ENCODE measurements around the gene ATP1A2.

The ATP1A2 gene

DNA sequence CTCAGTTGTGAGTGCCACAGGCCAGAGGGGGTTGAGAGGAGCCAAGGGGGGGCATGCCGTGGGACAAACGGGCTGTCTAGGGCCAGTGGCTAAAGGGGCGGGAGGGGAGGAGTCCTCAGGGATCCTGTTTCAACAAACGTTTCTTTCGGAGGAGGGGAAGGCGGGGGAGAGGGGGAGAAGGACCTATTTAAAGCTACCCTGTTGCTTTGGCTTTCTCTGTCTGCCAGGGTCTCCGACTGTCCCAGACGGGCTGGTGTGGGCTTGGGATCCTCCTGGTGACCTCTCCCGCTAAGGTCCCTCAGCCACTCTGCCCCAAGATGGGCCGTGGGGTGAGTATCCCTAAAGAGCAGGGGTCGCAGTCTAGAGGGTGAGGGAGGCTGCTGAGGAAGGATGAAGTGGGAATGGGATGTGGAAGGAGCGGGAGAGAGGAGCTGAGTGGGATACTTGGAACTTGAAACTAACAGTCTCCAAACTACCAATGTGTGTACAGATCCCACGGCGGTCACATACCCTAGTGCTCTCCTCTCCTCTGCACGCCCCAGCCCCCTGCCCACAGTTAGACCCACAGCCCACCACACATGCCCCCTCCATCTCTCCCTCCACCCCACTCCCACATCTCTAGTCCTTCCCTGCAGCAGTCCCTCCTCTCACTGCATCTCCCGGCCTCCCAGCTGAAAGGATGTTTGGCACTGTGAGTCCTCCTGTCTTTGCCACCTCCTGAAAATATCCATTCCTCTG, at the start of gene ATP1A2:
Gene ATP1A2, plus strand, starts transcription at position 215 of the 738 bp plus-strand sequence. Its CDS starts 103 bp downstream, at position 318.
- no peak for DNase-seq (ENCODE audit: low read depth, low spot score)

DNA sequence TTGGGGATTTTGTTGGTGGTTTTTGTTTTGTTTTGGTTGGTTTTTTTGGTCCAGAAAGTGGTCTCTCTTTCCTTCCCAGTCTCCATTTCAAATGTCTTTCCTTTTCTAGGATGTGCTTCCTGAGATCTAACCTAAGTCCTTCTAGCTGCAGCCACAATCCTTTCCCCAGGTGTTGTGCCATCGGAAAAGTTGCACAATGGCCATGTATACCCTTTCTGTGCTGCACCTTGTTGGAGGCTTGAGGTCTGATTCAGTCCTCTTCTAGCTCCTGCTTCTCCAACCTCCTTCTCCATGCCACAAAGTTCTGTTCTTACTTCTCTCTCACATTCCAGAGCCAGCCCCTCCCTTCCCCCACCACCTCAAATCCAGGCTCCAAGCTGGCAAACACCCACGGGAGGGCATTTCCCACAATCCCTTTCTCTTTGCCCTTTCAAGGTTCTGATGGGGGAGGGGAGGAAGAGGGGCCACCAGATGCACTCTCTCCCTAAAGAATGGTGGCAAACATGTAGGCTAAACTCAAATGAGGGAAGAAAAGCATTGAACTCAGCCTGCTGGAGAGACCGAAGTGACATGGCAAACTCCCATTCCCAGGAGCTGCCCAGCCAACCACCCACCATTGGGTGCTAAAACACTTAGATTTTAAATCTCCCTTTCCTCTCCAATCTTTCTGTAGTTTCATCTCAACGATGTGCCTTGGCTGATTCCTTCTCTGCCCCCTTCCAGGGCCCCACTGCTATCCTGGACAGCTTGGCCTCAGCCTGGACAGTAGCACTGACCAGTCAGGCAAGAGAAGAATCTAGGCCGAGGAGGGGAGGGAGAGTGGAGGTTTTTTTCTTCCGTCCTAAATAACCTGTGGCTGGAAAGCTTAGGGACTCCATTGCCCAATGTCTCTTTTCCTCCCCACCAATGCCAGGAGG, 48.5 kb upstream of the ATP1A2 start:
- DNase-seq (ENCODE audit: low read depth, low spot score): no peak

DNA sequence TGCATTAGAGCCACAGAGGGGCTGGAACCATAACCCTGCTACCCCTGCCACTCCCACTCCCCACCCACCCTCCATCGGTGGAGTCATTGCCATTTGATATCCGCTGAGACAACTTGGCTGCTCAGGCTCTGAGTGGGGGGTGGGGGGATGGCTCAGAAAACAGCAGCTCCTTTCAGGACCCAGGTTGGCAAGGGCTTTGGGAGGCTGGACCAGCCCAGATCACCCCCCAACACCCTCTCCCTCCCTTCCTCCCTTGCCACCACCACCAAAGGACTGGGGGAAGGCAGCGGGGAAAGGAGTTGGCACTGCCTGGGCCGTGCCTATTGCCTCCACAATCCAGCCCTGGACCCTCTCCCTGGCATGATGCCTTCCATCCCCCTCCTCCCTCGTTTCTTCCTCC, 47.3 kb upstream of the ATP1A2 start:
- no peak for DNase-seq (ENCODE audit: low read depth, low spot score)

DNA sequence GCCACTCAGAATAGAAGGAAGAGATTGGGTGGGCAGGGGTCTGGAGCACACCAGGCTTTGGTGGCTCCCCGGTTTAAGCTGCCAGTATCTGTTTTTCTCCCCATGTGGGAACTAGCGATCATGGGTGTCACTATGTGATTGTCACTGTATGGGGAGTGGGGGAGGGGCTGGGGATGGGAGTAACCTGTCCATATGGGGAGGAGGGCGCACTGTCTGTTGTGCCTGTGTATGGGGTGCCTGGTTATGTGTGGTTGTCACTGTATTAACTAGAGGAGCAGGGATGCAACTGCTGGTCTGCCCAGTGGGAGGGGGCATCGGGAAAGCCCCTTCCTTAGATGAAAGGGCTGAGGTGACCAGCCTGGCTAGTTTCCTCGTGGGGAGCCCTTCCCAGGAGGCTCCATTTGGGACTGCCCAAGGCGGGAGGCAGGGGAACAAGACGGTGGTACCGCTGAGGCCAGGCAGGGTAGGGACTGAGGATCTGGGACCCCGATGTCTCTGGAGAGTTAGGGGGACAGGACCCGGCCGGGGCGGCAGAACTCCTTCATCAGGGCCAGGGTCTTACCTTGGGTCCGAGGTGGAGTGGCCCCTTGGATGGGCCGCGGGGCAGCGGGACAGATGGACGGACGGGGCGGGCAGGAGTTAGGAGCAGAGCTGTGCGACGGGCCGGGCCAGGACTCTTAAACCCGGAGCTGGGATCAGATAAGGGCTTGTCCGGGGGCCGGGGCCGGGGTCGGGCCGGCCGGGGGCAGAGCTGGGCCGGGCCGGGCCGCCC, 45.9 kb upstream of the ATP1A2 start, which contains the start of gene KCNJ10:
Gene KCNJ10, minus strand, starts transcription at position 701 of the 772 bp plus-strand sequence. CDS start 27,628 bp downstream, outside the sequence.
- DNase-seq (ENCODE audit: low read depth, low spot score): no peak

DNA sequence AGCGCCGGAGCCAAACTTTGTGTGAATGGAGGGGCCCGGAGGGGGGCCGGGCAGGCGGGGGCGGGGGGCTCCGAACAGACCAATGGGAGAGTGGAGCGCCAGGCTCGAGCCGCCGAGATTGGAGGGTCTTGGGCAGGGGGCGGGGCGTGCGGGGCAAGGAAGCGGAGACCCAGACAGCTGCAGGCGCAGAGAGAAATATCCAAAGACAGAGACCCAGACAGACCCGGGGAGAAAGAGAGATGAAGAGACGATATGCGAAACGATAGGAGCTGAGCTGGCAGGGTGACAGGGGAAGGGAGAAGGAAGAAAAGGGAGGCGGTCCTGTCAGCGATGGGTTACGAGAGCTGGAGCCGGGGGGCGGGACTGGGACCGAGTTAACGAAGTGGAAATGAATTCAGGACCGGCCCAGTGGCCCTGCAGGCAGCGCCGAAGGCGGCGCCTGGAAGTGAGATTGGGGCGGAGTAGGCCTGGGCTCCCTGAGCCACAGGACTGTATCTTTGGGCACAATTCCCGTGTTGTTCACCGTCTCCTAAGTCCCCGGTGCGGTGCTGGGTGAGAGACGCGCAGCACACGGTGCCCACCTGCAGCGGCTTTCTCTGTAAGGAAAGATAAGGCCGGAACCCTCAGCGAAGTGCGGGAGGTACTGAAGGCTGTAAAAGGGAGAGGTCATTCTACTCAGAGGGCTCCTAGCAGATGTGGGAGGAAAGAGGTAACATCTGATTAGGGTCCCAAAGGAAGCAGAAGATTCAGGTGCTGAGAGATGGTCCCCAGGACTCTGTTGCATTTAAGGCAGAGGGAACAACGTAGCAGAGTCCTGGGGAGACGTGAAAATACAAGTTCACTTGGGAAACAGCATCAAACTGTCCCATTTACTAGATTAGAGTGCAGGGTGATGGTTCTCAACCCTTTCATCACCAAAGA, 45.1 kb upstream of the ATP1A2 start:
- DNase-seq (ENCODE audit: low read depth, low spot score): peak; percentile 83

DNA sequence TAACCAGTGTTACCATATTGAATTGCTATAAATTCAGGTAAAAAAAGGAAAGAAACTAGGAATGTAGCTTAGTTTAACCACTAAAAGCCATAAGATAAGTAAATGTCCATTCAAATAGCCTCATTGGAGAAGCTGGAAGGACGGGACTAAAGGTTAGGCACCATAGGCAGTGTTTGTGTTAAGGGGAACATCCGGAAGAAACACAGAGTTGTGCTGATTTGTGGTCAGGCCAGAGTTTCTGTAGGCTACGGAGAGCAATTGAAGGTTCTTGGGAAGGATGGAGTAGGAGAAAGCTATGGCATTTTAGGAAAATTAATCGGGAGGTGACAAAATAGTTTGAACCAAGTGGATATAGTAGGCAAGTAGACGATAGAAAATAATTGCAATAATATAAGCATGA, 44.3 kb upstream of the ATP1A2 start:
- DNase-seq (ENCODE audit: low read depth, low spot score): no peak

DNA sequence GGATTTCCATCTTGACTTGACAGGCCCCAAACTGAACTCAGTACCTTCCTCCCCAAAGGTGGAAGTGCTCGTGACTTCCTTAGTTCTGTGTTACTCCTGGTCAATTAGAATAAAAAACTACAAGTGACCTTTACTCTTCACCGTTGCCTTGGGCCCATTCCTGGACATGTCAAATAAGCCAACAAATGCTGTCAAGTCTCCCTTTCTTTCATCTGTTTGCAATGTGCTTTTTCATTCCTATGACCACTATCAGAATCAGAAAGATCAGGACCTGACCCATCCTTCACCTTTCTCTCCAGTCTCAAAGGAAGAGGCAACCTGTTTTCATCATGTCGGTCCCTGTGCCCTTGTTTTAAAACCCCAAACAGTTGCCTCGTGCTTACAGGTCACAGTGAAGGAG, 40.7 kb upstream of the ATP1A2 start:
- no peak for DNase-seq (ENCODE audit: low read depth, low spot score)

DNA sequence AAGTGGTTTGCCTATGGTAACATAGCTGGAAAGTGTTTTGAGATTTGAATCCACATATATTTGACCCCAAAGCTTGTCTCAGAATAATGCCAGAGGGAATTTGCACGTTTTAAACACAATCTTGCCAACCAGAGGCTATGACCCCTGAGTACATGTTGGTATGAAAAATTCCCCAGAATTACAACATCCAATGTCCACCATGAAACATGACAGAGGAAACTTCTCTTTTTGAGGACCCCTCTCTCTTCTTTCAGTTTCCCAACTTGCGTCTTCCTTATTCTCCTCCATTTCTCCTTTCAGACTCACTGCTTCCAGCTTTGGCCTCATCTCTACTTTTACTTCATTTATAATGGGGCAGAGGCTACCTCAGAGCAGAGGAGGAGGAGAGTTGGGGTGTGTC, 39.7 kb upstream of the ATP1A2 start:
- DNase-seq (ENCODE audit: low read depth, low spot score): no peak

DNA sequence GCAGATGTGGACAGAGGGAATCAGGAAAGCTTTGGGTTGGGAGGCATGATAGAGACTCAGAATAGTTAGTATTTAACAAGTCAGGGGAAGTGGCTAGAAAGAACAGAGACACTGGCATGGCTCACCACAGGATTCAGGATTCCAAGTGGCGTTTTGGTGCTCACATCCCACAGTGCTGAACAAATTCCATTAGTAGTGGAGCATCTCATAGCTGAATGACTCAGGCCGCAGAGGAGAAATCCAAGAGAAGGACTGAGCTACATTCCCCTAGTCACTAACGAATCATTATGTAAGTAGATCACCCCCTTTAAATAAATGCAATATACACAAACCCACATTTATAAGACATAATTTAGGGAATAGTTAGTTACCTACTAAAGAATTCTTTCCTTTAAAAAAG, 39.3 kb upstream of the ATP1A2 start:
- DNase-seq (ENCODE audit: low read depth, low spot score): peak; percentile 45

DNA sequence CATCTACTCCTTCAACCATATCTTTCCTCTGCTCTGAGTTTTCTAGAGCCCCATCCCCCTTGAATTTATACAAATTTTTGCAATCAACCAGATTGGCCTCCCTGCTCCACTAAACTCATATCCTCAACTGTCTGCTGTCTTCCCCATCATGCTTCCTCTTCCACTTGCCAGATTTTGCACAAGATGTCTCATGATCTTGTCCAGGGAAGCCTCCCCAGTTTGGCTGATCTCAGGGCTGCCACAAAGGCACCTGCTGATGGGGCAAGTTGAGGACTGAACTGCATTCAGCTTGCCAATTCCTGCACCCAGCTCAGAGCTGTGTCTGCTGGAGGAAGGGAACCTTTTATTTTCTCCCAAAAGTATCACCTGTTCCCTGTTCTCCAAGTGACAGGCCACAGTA, 38.1 kb upstream of the ATP1A2 start:
- no peak for DNase-seq (ENCODE audit: low read depth, low spot score)

DNA sequence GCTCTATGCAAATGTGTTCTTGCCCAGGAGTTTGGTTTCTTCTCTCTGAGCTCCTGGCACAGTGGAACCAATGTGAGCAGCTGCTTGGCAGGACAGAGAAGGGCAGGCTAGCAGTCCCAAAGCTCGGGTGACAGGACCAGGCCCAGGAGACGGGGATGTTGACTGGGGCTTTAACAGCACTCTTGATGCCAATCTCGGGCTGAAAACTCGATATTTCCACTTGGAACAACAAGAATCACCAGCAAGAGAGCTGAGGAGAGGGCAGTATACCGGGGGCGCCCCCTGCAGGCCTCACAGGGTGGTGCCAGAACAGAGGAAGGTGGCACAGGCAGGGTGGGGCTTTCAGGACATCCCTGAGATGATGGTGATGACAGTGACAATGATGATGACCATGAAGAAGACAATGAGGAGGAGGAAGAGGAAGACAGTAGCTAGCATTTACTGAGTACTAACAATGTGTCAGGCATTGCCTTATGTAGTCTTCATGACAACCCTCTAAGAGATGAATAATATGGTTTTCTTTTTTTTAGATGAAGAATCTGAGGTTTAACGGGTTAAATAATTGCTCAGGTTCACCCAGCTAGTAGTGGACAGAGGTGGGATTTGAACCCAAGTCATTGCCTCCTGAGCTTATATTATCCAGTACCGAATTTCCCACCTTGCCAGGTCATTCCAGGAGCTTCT, 36.9 kb upstream of the ATP1A2 start:
- DNase-seq (ENCODE audit: low read depth, low spot score): peak; percentile 45

DNA sequence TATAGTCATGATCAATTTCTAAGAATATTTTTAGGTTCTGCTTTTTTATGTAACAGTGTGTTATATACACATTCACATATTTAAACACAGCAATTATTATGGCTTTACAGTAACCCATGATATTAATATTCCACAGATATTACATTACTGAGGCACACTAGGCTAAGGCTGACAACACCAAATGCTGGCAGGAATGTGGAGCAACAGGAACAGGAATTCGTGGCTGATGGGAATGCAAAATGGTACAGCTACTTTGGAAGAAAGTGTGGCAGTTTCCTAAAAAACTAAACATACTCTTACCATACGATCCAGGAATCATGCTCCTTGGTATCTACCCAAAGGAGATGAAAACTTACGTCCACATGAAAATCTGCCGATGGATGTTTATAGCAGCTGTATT, 36.1 kb upstream of the ATP1A2 start:
- DNase-seq (ENCODE audit: low read depth, low spot score): no peak

DNA sequence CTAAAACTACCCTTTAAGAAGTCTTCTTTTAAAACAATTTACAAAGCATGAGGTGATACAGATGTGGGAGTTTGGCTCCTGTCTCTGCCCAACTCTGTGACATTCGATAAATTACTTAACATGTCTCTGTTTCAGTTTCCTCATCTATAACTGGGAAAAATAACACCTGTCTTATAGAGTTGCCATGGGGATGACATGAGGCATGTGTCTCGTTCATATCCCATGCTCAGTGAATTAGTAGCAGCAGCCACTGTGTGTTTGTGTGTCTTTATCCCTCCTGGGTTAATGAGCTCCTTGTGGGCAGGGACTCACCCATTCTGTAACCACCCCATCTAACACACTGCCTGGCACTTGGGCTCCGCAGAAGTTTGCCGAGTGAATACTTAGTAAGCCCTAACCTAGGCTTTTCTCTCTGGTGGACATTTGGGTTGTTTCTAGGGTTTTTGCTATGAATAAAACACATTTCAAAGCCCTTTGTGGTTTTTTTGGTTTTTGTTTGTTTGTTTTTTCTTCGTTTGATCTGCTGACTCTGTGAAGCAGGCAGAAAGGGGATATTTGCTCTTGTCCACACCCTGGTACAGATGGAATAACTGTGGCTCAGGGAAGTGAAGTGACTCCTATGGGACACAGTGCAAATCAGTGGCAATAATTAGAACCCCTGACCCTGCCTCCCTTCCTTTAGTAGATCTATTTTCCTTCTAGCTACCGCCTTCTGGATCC, 35.0 kb upstream of the ATP1A2 start:
- no peak for DNase-seq (ENCODE audit: low read depth, low spot score)

DNA sequence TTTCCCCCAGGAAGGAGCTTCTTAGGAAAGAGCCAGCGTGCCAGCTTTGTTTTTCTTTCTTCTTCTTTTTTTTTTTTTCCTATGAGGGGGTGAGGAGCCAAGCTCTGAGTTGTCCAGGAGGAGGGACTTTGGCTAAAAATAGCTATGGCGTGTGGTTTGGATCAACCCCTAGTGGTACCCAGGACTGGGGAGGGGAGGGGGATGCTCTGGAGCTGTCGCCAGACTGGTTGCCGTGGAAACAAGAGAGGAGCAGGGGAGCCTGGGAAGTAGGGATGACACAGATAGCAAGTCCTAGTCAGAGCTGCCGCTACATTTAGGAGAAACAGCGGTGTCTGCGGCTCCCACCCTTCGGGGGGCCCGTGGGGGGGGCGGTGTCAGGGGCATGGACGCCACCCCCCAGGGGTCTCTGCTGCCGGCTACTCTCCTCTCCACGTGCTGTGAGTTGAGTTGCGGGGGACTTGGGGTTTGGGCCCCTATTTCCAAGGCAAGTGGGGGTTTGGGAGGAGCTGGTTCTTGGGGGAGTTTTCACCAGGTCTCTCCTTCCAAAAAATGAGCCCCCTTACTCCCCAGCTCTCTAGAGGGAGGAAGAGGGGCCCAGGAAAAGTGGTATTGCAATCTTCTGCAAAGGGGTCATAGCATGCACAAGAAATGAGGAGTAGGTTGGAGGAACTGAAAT, 34.2 kb upstream of the ATP1A2 start, which contains the start of gene KCNJ9:
Gene KCNJ9, plus strand, starts transcription at position 278 of the 676 bp plus-strand sequence. CDS start 2,493 bp downstream, outside the sequence.
- DNase-seq (ENCODE audit: low read depth, low spot score): peak; percentile 67

DNA sequence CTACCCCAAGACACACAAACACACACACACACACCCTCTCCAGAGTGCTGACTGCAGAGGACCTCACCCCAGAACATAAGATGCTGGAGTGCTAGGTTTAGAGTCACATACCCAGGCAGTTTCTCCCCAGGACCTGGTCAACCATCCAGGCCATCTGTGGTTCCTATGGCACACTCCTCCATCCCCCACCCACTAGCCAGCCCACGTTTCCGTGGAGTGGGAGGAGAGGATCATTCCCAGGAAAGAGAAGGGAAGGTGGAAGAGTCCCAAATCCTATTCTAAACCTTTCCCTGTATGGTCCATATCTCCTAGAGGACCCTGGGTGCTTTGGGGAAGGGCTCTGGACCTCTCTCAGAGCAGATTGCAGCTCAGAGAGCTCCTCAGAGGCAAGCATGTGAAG, 33.1 kb upstream of the ATP1A2 start:
- DNase-seq (ENCODE audit: low read depth, low spot score): no peak

DNA sequence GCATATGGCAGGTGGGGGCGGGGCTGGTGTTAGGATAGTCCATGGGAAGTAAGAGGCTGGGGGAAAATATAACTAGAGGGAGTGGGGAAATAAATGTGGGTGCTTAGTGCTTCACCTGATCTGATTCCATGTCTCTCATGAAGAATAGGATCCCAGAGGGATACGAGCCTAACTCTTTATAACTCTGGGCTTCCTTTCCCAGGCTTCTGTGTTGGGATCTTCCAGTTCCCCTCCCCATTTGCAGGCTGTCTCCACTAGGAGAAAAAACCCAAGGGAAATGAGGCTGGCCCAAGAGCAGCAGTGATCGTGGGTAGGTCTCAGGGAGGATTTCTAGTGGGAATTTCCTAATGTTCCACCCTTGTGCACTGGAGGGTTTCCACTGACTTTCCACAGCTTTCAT, 32.6 kb upstream of the ATP1A2 start:
- no peak for DNase-seq (ENCODE audit: low read depth, low spot score)

DNA sequence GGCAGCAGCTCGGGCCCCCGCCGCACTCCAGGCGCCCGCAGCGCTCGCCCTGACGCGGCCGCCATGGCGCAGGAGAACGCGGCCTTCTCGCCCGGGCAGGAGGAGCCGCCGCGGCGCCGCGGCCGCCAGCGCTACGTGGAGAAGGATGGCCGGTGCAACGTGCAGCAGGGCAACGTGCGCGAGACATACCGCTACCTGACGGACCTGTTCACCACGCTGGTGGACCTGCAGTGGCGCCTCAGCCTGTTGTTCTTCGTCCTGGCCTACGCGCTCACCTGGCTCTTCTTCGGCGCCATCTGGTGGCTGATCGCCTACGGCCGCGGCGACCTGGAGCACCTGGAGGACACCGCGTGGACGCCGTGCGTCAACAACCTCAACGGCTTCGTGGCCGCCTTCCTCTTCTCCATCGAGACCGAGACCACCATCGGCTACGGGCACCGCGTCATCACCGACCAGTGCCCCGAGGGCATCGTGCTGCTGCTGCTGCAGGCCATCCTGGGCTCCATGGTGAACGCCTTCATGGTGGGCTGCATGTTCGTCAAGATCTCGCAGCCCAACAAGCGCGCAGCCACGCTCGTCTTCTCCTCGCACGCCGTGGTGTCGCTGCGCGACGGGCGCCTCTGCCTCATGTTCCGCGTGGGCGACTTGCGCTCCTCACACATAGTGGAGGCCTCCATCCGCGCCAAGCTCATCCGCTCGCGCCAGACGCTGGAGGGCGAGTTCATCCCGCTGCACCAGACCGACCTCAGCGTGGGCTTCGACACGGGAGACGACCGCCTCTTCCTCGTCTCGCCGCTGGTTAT, 31.4 kb upstream of the ATP1A2 start:
- DNase-seq (ENCODE audit: low read depth, low spot score): peak; percentile 71

DNA sequence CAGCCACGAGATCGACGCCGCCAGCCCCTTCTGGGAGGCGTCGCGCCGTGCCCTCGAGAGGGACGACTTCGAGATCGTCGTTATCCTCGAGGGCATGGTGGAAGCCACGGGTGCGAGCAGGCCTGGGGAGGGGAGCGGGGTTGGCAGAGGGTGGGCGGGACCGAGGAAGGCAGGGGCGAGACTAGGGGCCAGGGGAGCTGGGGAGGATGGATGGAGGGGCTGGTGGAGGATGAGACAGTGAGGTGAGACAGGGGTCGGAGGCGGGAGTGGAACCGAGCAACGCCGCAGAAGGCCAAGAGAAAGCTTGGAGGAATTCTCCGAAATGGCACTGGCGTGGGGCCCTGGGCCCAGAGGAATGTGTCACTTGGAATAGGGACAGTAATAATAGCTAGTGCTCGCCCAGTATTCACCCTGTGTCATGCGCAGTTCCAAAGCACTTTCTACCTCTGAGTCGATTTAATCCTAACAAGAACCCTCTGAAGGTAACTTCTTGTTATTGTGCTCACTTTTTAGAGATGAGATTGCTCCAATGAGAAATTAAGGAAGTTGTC, 30.7 kb upstream of the ATP1A2 start:
- no peak for DNase-seq (ENCODE audit: low read depth, low spot score)

Measured in astrocyte of the hippocampus (primary cell).